WERI-Rb-1 (cell line): ENCODE results near the gene KRTAP20-2.

ENCODE experiments used
- DNase-seq: peaks from one replicate; pipeline ENCODE4 v3.0.0-alpha.2; 2020
- H3K27ac ChIP-seq: fragments of 250-450 bp; sonication (Bioruptor Pico); 2 replicates; pipeline ENCODE4 v1.5.1; 2020; ENCODE audit warnings: mild to moderate bottlenecking, moderate library complexity
- H3K27me3 ChIP-seq: fragments of 250-450 bp; sonication (Bioruptor Pico); 2 replicates; pipeline ENCODE4 v1.5.1; 2021; ENCODE audit warnings: mild to moderate bottlenecking, low read depth, moderate library complexity; ENCODE audit not compliant: insufficient read depth, severe bottlenecking
- H3K36me3 ChIP-seq: fragments of 250-450 bp; sonication (Bioruptor Pico); 2 replicates; pipeline ENCODE4 v1.5.1; 2020; ENCODE audit warnings: mild to moderate bottlenecking, moderate library complexity
- H3K4me3 ChIP-seq: 2 replicates; pipeline ENCODE4 v1.5.1; 2011; ENCODE audit warnings: low read depth, mild to moderate bottlenecking, control low read depth, low read length
- H3K9me3 ChIP-seq: fragments of 250-450 bp; sonication (Bioruptor Pico); 2 replicates; pipeline ENCODE4 v1.5.1; 2021; ENCODE audit warnings: mild to moderate bottlenecking, moderate library complexity; ENCODE audit not compliant: severe bottlenecking
- CTCF ChIP-seq: IDR thresholded peaks from 2 replicates; pipeline ENCODE4 v1.5.1; 2011; ENCODE audit warnings: low read depth, mild to moderate bottlenecking, control low read depth, inconsistent platforms, low read length

The KRTAP20-2 gene

GRCh38 chr21:30612132-30612531, 22.9 kb upstream of the KRTAP20-2 start:
- H3K27me3 ChIP-seq, result peaks cover 49% of the 10 kb centered on the region

GRCh38 chr21:30613836-30614235, 21.2 kb upstream of the KRTAP20-2 start, which contains the start of gene KRTAP6-1:
KRTAP6-1 (minus strand) TSS chr21:30613930; CDS start chr21:30613904, 26 bp downstream.
- DNase-seq, result no peak
- H3K36me3 ChIP-seq, result no peaks in the 10 kb centered on the region
- no peaks in the 10 kb centered on the region for H3K9me3 ChIP-seq
- H3K27ac ChIP-seq, result no peak within 1 kb of the TSS
- peaks cover 51% of the 10 kb centered on the region for H3K27me3 ChIP-seq
- H3K4me3 ChIP-seq, result no peak within 1 kb of the TSS
- no peak for TF ChIP-seq CTCF

More at GRCh38 chr21:30612132-30612531, 22.9 kb upstream of the KRTAP20-2 start:
- Histone ChIP-seq H3K9me3 (no peaks in the 10 kb centered on the region), H3K4me3 (no peak overlapping the region), H3K36me3 (no peaks in the 10 kb centered on the region), H3K27ac (no peak overlapping the region)
- DNase-seq, result no peak
- TF ChIP-seq CTCF, result no peak

GRCh38 chr21:30615199-30615598, 19.8 kb upstream of the KRTAP20-2 start:
- H3K9me3 ChIP-seq, result no peaks in the 10 kb centered on the region

GRCh38 chr21:30616125-30616524, 18.9 kb upstream of the KRTAP20-2 start, which contains the start of gene KRTAP20-1:
KRTAP20-1 (plus strand) TSS chr21:30616425; CDS start chr21:30616455, 30 bp downstream.
- no peaks in the 10 kb centered on the region for H3K9me3 ChIP-seq
- no peak within 1 kb of the TSS for H3K27ac ChIP-seq
- DNase-seq, result no peak
- H3K27me3 ChIP-seq, result peaks cover 61% of the 10 kb centered on the region
- H3K36me3 ChIP-seq, result no peaks in the 10 kb centered on the region
- no peak for TF ChIP-seq CTCF
- H3K4me3 ChIP-seq, result no peak within 1 kb of the TSS

More at GRCh38 chr21:30615199-30615598, 19.8 kb upstream of the KRTAP20-2 start:
- no peak for TF ChIP-seq CTCF
- H3K27ac ChIP-seq, result no peak overlapping the region
- no peaks in the 10 kb centered on the region for H3K36me3 ChIP-seq
- no peak for DNase-seq
- peaks cover 58% of the 10 kb centered on the region for H3K27me3 ChIP-seq
- H3K4me3 ChIP-seq, result no peak overlapping the region

GRCh38 chr21:30620080-30620479, 14.9 kb upstream of the KRTAP20-2 start:
- Histone ChIP-seq H3K4me3 (no peak overlapping the region), H3K36me3 (no peaks in the 10 kb centered on the region), H3K27me3 (peaks cover 71% of the 10 kb centered on the region), H3K27ac (no peak overlapping the region), H3K9me3 (no peaks in the 10 kb centered on the region)
- DNase-seq, result no peak
- no peak for TF ChIP-seq CTCF

- Histone ChIP-seq H3K36me3 (no peaks in the 10 kb centered on the region), H3K27ac (no peak within 1 kb of the TSS), H3K4me3 (no peak within 1 kb of the TSS), H3K27me3 (peaks cover 75% of the 10 kb centered on the region), H3K9me3 (no peaks in the 10 kb centered on the region)
- DNase-seq, result no peak
- no peak for TF ChIP-seq CTCF
Observed at GRCh38 chr21:30620522-30620921, 14.5 kb upstream of the KRTAP20-2 start, which contains the start of gene KRTAP20-4. KRTAP20-4 (plus strand) TSS chr21:30620627.
